GM21786 (cell line): ENCODE data around the gene ZNF655.
A peak's percentile ranks its signal among the peaks of the same experiment; 100 is the strongest.

Experiments
- ATAC-seq: cut with Tn5 transposase; IDR thresholded peaks from one replicate; pipeline ENCODE4 v1.9.1; 2021; ENCODE audit not compliant: unreplicated experiment

Gene ZNF655

DNA sequence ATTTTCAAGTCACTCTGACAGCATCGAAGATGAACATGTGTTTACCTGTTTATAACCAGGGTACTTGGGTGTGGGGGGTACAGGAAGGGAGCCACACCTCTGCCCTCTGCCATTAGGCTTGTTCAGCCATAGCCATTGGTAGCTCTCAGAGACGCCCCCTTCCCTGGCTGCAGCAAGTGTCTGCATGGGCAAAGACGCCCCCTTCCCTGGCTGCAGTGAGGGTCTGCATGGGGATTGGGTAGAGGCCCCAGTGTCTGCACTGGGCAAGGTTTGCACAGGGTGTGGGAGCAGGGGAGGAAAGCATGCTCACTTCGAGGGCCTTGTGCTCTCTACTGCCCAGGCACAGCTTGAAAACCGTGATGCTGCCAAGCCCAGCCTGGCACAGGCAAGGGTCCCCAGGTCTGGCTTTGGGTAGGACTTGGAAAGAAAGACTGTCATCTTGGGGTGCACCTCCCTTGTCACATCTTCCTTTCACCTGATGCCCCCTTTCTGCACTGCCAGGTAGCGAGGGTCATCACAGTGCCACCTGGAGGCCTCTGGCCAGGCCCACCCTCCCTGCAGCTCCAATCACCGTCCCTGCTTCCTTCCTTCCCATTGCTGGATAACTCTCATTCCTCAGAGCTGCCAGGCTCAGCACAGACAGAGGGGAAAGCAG is 43.3 kb downstream of the ZNF655 start:
- ATAC-seq, result no peak

DNA sequence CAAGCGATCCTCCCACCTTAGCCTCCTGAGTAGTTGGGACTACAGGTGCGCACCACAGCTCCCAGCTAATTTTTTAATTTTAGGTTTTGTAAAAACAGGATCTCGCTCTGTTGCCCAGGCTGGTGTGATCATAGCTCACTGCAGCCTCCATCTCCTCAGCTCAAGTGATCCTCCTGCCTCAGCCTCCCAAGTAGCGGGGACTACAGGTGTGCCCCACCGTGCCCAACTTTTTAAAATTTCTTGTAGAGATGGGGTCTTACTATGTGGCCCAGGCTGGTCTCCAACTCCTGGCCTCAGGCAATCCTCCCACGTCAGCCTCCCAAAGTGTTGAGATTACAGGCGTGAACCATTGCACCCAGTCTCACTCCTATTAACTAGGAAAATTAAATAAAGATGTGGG is 47.1 kb downstream of the ZNF655 start:
- ATAC-seq, result no peak

GRCh38 chr7:99606531-99606930 is 48.1 kb downstream of the ZNF655 start:
- ATAC-seq, result no peak

DNA sequence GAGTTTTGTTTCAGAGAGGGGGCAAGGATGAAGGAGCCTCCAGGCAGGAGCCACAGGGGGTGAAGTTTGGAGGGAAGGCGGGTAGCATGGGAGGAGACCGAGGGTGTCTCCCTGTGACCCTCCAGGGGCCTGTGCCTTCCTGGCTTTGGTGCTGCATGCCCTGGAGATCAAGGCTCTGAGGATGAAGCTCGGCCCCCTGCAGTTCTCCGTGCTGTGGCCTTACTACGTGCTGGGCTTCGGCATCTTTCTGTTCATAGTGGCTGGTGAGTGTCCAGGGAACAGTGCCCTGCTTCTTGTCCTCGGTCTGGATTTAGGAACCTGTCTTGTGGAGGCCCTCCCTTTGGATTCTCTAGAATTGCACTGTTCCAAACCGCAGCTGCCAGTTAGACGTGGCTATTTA is 49.1 kb downstream of the ZNF655 start:
- no peak for ATAC-seq

DNA sequence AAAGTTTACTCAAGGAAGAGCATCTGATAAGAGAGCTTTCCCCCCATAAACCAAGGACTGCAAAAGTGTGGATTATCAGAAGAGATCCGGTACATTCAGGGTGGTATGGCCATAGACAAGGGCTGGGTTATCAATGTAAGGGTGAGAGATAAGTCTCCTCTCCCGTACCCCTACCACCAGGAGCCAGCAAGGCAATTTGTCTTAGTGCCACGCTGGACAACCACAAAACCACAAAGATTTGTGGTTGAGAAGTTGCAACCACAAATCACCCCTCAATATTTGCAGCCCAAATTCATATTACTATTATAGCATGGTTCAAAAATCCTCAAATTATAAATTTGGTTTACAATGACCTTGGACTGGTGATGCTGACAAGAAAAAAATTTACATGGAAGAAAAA is 56.1 kb downstream of the ZNF655 start:
- no peak for ATAC-seq

GRCh38 chr7:99615989-99616358 is 57.5 kb downstream of the ZNF655 start:
- no peak for ATAC-seq

- peak; percentile 90 for ATAC-seq
Measured at GRCh38 chr7:99616359-99617191, 58.1 kb downstream of the ZNF655 start, which contains the start of gene ZSCAN25. ZSCAN25 (plus strand) TSS chr7:99616946; CDS start chr7:99619607, 2,661 bp downstream.

DNA sequence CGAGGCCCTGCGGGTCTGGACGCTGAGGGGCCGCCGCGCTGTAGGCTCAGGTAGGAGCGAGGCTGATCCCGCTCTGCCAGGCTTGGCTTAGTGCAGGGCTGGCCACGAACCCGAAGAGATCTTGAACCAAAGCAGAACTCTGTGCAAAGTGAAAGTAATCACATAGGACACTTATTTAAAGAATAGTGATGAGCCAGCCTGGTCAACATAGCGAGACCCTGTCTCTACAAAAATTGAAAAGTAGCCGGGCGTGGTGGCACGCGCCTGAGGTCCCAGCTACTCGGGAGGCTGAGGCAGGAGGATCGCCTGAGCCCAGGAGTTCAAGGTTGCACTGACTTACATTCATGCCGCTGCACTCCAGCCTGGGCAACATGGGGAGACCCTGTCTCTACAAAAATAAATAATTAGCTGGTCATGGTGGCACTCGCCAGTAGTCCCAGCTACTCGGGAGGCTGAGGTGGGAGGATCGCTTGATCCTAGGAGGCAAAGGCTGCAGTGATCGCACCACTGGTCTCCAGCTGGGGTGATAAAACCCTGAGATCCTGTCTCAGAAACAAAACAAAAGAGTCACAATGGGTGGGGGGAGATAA is 58.8 kb downstream of the ZNF655 start:
- ATAC-seq, result peak; percentile 29

GRCh38 chr7:99618726-99619125 is 60.3 kb downstream of the ZNF655 start:
- no peak for ATAC-seq

DNA sequence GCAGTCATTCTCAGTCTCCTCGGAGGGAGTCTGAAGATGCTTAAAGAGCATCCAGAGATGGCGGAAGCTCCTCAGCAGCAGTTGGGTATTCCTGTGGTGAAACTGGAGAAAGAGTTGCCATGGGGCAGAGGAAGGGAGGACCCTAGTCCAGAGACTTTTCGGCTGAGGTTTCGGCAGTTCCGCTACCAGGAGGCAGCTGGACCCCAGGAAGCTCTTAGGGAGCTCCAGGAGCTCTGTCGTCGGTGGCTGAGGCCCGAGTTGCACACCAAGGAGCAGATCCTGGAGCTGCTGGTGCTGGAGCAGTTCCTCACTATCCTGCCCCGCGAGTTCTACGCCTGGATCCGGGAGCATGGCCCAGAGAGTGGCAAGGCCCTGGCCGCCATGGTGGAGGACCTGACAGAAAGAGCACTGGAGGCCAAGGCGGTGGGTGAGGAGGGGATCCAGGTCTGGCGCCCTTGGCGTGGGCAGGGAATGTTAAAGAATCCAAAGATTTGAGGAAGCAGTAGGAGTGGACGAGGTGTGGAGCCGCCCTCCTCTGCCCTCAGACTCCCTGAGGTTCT is 61.2 kb downstream of the ZNF655 start:
- ATAC-seq, result no peak

DNA sequence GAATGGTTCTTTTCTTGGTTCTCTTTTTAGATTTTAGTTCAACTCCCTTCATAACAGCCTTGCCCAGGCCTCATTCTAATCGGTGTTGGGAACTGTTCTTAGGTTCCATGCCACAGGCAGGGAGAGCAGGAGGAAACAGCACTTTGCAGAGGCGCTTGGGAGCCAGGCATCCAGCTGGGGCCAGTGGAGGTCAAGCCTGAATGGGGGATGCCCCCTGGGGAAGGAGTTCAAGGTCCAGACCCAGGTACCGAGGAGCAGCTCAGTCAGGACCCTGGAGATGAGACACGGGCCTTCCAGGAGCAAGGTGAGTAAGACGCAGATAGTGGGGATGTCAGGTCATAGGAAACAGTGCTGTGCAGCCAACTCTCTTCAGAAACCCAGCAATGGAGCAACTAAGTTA is 62.8 kb downstream of the ZNF655 start:
- no peak for ATAC-seq

- no peak for ATAC-seq
Measured at GRCh38 chr7:99622596-99622995, 64.2 kb downstream of the ZNF655 start.

GRCh38 chr7:99623091-99623693 is 64.8 kb downstream of the ZNF655 start:
- no peak for ATAC-seq

GRCh38 chr7:99623702-99624447 is 65.4 kb downstream of the ZNF655 start:
- no peak for ATAC-seq

DNA sequence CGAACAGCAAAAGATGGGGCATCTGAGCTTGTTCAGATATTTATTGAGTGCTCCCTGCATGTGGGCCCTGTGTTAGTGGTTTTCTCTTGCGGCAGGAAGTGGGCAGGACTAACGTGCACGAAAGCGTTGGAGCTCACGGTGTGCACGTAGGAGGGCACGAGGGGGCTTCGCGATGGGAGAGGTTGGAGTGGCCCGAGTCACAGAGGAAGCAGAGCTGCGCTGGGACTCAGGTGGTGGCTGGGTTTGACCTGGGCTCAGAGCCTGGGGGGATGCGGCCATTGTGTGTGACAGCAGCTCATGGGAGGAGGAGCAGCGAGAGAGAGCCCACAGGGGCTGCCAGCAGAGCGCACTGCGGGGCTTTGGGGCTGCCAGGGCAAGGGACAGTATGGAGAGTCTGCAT is 66.0 kb downstream of the ZNF655 start:
- no peak for ATAC-seq

- ATAC-seq, result no peak
Measured at GRCh38 chr7:99625321-99625720, 66.9 kb downstream of the ZNF655 start.

GRCh38 chr7:99625961-99626360 is 67.5 kb downstream of the ZNF655 start:
- ATAC-seq, result no peak
